Neural cell (in vitro differentiated cells): ENCODE measurements around the gene EYA2. TPM values are rescaled to one million over a fixed set of nuclear protein-coding genes. Genes with fewer than 3 reads are reported as not detected.

Source experiments
- H2AFZ ChIP-seq: fragments of 200-600, 300-800 bp; sonication (generic), shearing (Covaris generic); 2 replicates; pipeline ENCODE4 v1.6.0; 2014; ENCODE audit warnings: low read depth, mild to moderate bottlenecking, antibody characterized with exemption, low read length, moderate library complexity
- H3F3A ChIP-seq: fragments of 200-600 bp; shearing (Covaris generic); 2 replicates; pipeline ENCODE4 v1.6.1; 2016; ENCODE audit warnings: mild to moderate bottlenecking, moderate library complexity, mixed read lengths, antibody characterized with exemption, low read length; ENCODE audit not compliant: insufficient read depth, poor library complexity, severe bottlenecking
- H3K27ac ChIP-seq: fragments of 200-600, 300-800 bp; sonication (generic), shearing (Covaris generic); 2 replicates; pipeline ENCODE4 v1.5.1; 2014; ENCODE audit warnings: mild to moderate bottlenecking, low read length, moderate library complexity
- H3K27me3 ChIP-seq: fragments of 300-800, 200-600 bp; sonication (generic), shearing (Covaris generic); 2 replicates; pipeline ENCODE4 v1.6.0; 2014; ENCODE audit warnings: mild to moderate bottlenecking, low read depth, low read length, moderate library complexity; ENCODE audit not compliant: insufficient read depth
- H3K36me3 ChIP-seq: fragments of 300-800, 200-600 bp; sonication (generic), shearing (Covaris generic); 2 replicates; pipeline ENCODE4 v1.5.1; 2014; ENCODE audit warnings: mild to moderate bottlenecking, antibody characterized with exemption, low read length, moderate library complexity; ENCODE audit not compliant: insufficient read depth
- H3K4me2 ChIP-seq: fragments of 300-800, 200-600 bp; sonication (generic), shearing (Covaris generic); 2 replicates; pipeline ENCODE4 v1.6.0; 2014; ENCODE audit warnings: mild to moderate bottlenecking, low read length
- H3K4me3 ChIP-seq: fragments of 300-800, 200-600 bp; sonication (generic), shearing (Covaris generic); 2 replicates; pipeline ENCODE4 v1.5.1; 2014; ENCODE audit warnings: mild to moderate bottlenecking, low read length, moderate library complexity
- H3K79me2 ChIP-seq: fragments of 200-600 bp; shearing (Covaris generic); replicated peaks from 2 replicates; pipeline ENCODE4 v1.6.0; 2014; ENCODE audit warnings: mild to moderate bottlenecking, low read length, moderate library complexity; ENCODE audit not compliant: insufficient read depth
- H3K9ac ChIP-seq: fragments of 300-800, 200-600 bp; sonication (generic), shearing (Covaris generic); 2 replicates; pipeline ENCODE4 v1.6.1; 2016; ENCODE audit warnings: mild to moderate bottlenecking, low read length, mixed read lengths
- H3K9me2 ChIP-seq: fragments of 200-600 bp; shearing (Covaris generic); 2 replicates; pipeline ENCODE4 v1.6.1; 2016; ENCODE audit warnings: mild to moderate bottlenecking, low read length, mixed read lengths; ENCODE audit not compliant: insufficient read depth
- H3K9me3 ChIP-seq: fragments of 200-600, 300-800 bp; sonication (generic), shearing (Covaris generic); 2 replicates; pipeline ENCODE4 v1.6.1; 2016; ENCODE audit warnings: mild to moderate bottlenecking, mixed run types, low read length, moderate library complexity, mixed read lengths
- H4K20me1 ChIP-seq: fragments of 200-600 bp; shearing (Covaris generic); 2 replicates; pipeline ENCODE4 v1.6.1; 2016; ENCODE audit warnings: mild to moderate bottlenecking, mixed run types; ENCODE audit not compliant: insufficient read depth
- CTCF ChIP-seq: fragments of 450-650 bp; IDR thresholded peaks from 2 replicates; pipeline ENCODE4 v1.5.1; 2014; ENCODE audit warnings: antibody characterized with exemption, mild to moderate bottlenecking, moderate library complexity; ENCODE audit not compliant: poor library complexity, severe bottlenecking
- EP300 ChIP-seq: fragments of 450-650 bp; conservative IDR thresholded peaks from 2 replicates; pipeline ENCODE4 v1.6.1; 2014; ENCODE audit warnings: antibody characterized with exemption, mild to moderate bottlenecking, moderate library complexity; ENCODE audit not compliant: poor library complexity, severe bottlenecking
- EZH2 ChIP-seq: fragments of 200-600, 300-800 bp; shearing (Covaris generic), sonication (generic); IDR thresholded peaks from 2 replicates; pipeline ENCODE4 v1.6.1; 2014; ENCODE audit warnings: antibody characterized with exemption, low read length, borderline replicate concordance, mild to moderate bottlenecking; ENCODE audit not compliant: insufficient read depth, poor library complexity, severe bottlenecking
- MXI1 ChIP-seq: fragments of 450-650 bp; conservative IDR thresholded peaks from 2 replicates; pipeline ENCODE4 v1.6.1; 2014; ENCODE audit warnings: antibody characterized with exemption, mild to moderate bottlenecking; ENCODE audit not compliant: poor library complexity, severe bottlenecking
- POLR2AphosphoS5 ChIP-seq: IDR thresholded peaks from 2 replicates; pipeline ENCODE4 v1.6.1; 2012
- RAD21 ChIP-seq: fragments of 450-650 bp; conservative IDR thresholded peaks from 2 replicates; pipeline ENCODE4 v1.6.1; 2014; ENCODE audit warnings: antibody characterized with exemption, mild to moderate bottlenecking, moderate library complexity
- REST ChIP-seq: IDR thresholded peaks from 2 replicates; pipeline ENCODE4 v1.6.1; 2012; ENCODE audit warnings: borderline replicate concordance
- SMC3 ChIP-seq: fragments of 450-650 bp; conservative IDR thresholded peaks from 2 replicates; pipeline ENCODE4 v1.6.1; 2014; ENCODE audit warnings: antibody characterized with exemption, mild to moderate bottlenecking, moderate library complexity; ENCODE audit not compliant: poor library complexity
- TAF1 ChIP-seq: IDR thresholded peaks from 2 replicates; pipeline ENCODE4 v1.6.1; 2012; ENCODE audit warnings: low read depth
- polyA plus RNA-seq: library from polyadenylated mRNA; depleted of rRNA; stranded (reverse); fragments of >200 nt; gene quantifications from 2 replicates; pipeline ENCODE4 v1.2.3, GENCODE V29; 2014

EYA2 gene
- polyA plus RNA-seq, 1 donor from 2014 or later, result 0.88 TPM

- no peaks in the 10 kb centered on the region for H3K79me2 ChIP-seq
- no peak overlapping the region for H3K27ac ChIP-seq
- no peaks in the 10 kb centered on the region for H3K27me3 ChIP-seq
- TF ChIP-seq POLR2AphosphoS5, result no peak
- no peak overlapping the region for H3K4me2 ChIP-seq
- no peaks in the 10 kb centered on the region for H3K9me3 ChIP-seq
- H4K20me1 ChIP-seq, result no peaks in the 10 kb centered on the region
- H2AFZ ChIP-seq, result no peak overlapping the region
- H3K9ac ChIP-seq, result no peak overlapping the region
- H3K36me3 ChIP-seq, result no peaks in the 10 kb centered on the region
- H3F3A ChIP-seq, result no peaks in the 10 kb centered on the region
- H3K9me2 ChIP-seq, result no peaks in the 10 kb centered on the region
- no peak overlapping the region for H3K4me3 ChIP-seq
Observed at GRCh38 chr20:46985250-46985649, 90.6 kb downstream of the EYA2 start.

- Histone ChIP-seq H3F3A (no peaks in the 10 kb centered on the region), H3K27ac (no peak overlapping the region), H3K4me3 (no peak overlapping the region), H2AFZ (no peak overlapping the region), H3K4me2 (no peak overlapping the region), H3K27me3 (no peaks in the 10 kb centered on the region), H3K9ac (no peak overlapping the region), H3K79me2 (no peaks in the 10 kb centered on the region), H3K9me3 (no peaks in the 10 kb centered on the region), H3K36me3 (no peaks in the 10 kb centered on the region), H3K9me2 (no peaks in the 10 kb centered on the region), H4K20me1 (no peaks in the 10 kb centered on the region)
- no peak for TF ChIP-seq CTCF
- no peak for TF ChIP-seq REST
- TF ChIP-seq POLR2AphosphoS5, result no peak
- no peak for TF ChIP-seq TAF1
- no peak for TF ChIP-seq EP300
- TF ChIP-seq MXI1, result no peak
- no peak for TF ChIP-seq RAD21
- no peak for TF ChIP-seq EZH2
Observed at GRCh38 chr20:46985671-46986070, 91.0 kb downstream of the EYA2 start.

- Histone ChIP-seq H2AFZ (no peak overlapping the region), H3K4me2 (no peak overlapping the region), H3K27me3 (no peaks in the 10 kb centered on the region), H3K79me2 (no peaks in the 10 kb centered on the region), H3K36me3 (no peaks in the 10 kb centered on the region), H4K20me1 (no peaks in the 10 kb centered on the region), H3K27ac (no peak overlapping the region), H3K9ac (no peak overlapping the region), H3K4me3 (no peak overlapping the region), H3K9me3 (no peaks in the 10 kb centered on the region), H3F3A (no peaks in the 10 kb centered on the region), H3K9me2 (no peaks in the 10 kb centered on the region)
- TF ChIP-seq EZH2 (no peak), REST (no peak), RAD21 (no peak), TAF1 (no peak), SMC3 (no peak), EP300 (no peak), CTCF (no peak), MXI1 (no peak), POLR2AphosphoS5 (no peak)
Observed at GRCh38 chr20:46987001-46987400, 92.4 kb downstream of the EYA2 start.
